Measurements from ENCODE around the gene NELL2. TPM values are rescaled to one million over a fixed set of nuclear protein-coding genes. Genes with fewer than 3 reads are reported as not detected.

The NELL2 gene
- total RNA-seq = under 0.01 TPM in 1 of 2 replicates, not detected in the other

GRCh38 chr12:44875954-44876543 is at the start of gene NELL2:
NELL2 (minus strand) TSS chr12:44876315; CDS start chr12:44875869, 446 bp downstream.

Other genes with a start within 250 kb of the NELL2 start
- not detected in 2 replicates for gene DBX2, start 174.8 kb upstream of the NELL2 start, total RNA-seq

Data from aortic smooth muscle cell (primary cell).